ENCODE measurements around the gene SERPIND1. TPM values are rescaled to one million over a fixed set of nuclear protein-coding genes. Genes with fewer than 3 reads are reported as not detected.

SERPIND1 gene
- total RNA-seq, 2 donors from 2014 or later, result not detected

DNA sequence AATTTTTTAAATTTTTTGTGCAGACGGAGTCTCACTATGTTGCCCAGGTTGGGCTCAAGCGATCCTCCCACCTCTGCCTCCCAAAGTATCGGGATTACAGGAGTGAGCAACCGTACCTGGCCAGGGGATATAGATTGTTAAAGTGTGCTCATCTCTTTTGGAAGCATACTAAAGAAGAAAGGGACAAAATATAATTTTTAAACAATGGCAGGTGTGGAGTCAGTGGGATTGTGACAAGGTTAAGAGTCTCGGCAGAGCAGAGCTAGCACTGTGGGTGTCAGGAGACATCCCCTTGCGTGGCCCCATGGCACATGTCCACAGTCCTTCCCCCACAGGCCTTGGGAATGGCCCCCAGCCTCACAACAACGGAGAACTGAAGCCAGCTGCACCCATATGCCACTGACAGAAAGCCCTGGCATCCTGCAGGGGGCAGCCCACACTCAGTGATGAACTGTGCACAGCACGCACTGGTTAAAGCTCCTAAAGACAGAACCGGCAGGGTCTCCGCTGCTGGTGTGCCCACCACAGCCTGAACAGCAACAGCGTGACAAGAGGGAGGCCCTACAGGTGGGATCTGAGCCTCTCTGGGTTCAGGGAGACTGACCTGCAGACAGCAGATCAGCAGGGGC lies 29.9 kb downstream of the SERPIND1 start:
- WGBS, 2 donors, result 84% methylated on average over 10 to 11 of the region's 11 CpGs
- Histone ChIP-seq H3K4me1 (no peaks in the 10 kb centered on the region), H3K9me3 (no peaks in the 10 kb centered on the region), H3K27me3 (no peaks in the 10 kb centered on the region), H3K27ac (no peak overlapping the region), H3K36me3 (replicated peaks in 1 of 2; ENCODE audit: insufficient read depth in 1 of 2, low read depth in 2 of 2) (peaks cover 12 to 35% of the 10 kb centered on the region in 2 donors), H3K4me3 (no peak overlapping the region)
- intact Hi-C loops (cut with DNase I), result no loop called here
- TF ChIP-seq POLR2A (IDR thresholded peaks at IDR 0.05) (no peak), CTCF (IDR thresholded peaks at IDR 0.05) (peak in 3 of 7 experiments; percentile 9 to 34 (median 25))
- DNase-seq (peak in 3 of 4 donors; percentile 13 to 38 (median 21)), ATAC-seq (no peak)

- intact Hi-C loops (cut with DNase I), result no loop called here
- Histone ChIP-seq H3K36me3 (replicated peaks in 1 of 2; ENCODE audit: insufficient read depth in 1 of 2, low read depth in 2 of 2) (peaks cover 12 to 30% of the 10 kb centered on the region in 2 donors), H3K9me3 (no peaks in the 10 kb centered on the region), H3K27ac (no peak overlapping the region), H3K4me1 (no peaks in the 10 kb centered on the region), H3K4me3 (no peak overlapping the region), H3K27me3 (no peaks in the 10 kb centered on the region)
- ATAC-seq (no peak), DNase-seq (no peak)
- 90 to 92% methylated on average over 3 to 6 of the region's 6 CpGs for WGBS, 2 donors
- no peak for TF ChIP-seq POLR2A (IDR thresholded peaks at IDR 0.05)
- TF ChIP-seq CTCF (IDR thresholded peaks at IDR 0.05), result no peak
Measured at GRCh38 chr22:20804650-20805049, 30.7 kb downstream of the SERPIND1 start.

GRCh38 chr22:20805972-20806471 lies 32.1 kb downstream of the SERPIND1 start:
- peaks cover 12 to 34% of the 10 kb centered on the region in 2 donors for H3K36me3 ChIP-seq (replicated peaks in 1 of 2; ENCODE audit: insufficient read depth in 1 of 2, low read depth in 2 of 2)
- WGBS, 2 donors, result 83 to 89% methylated on average over 3 of the region's 3 CpGs
- ATAC-seq, result no peak

GRCh38 chr22:20807315-20807752 lies 33.4 kb downstream of the SERPIND1 start:
- WGBS, 2 donors, result 84 to 94% methylated on average over 4 of the region's 4 CpGs
- ATAC-seq, result no peak
- no peak for DNase-seq

More at GRCh38 chr22:20805972-20806471, 32.1 kb downstream of the SERPIND1 start:
- Histone ChIP-seq H3K27me3 (no peaks in the 10 kb centered on the region), H3K4me3 (no peak overlapping the region), H3K9me3 (no peaks in the 10 kb centered on the region), H3K27ac (no peak overlapping the region), H3K4me1 (no peaks in the 10 kb centered on the region)
- intact Hi-C loops (cut with DNase I), result no loop called here
- no peak for TF ChIP-seq CTCF (IDR thresholded peaks at IDR 0.05)
- TF ChIP-seq POLR2A (IDR thresholded peaks at IDR 0.05), result no peak
- no peak for DNase-seq

More at GRCh38 chr22:20807315-20807752, 33.4 kb downstream of the SERPIND1 start:
- TF ChIP-seq POLR2A (IDR thresholded peaks at IDR 0.05) (no peak), CTCF (IDR thresholded peaks at IDR 0.05) (no peak)
- Histone ChIP-seq H3K27me3 (no peaks in the 10 kb centered on the region), H3K4me3 (no peak overlapping the region), H3K27ac (no peak overlapping the region), H3K36me3 (replicated peaks in 1 of 2; ENCODE audit: insufficient read depth in 1 of 2, low read depth in 2 of 2) (peaks cover 12 to 29% of the 10 kb centered on the region in 2 donors), H3K9me3 (no peaks in the 10 kb centered on the region), H3K4me1 (no peaks in the 10 kb centered on the region)
- intact Hi-C loops (cut with DNase I), result no loop called here
